Amniotic epithelial cell (primary cell): Measurements from ENCODE around the gene DOK3.

Experiments used
- DNase-seq: peaks from one replicate; pipeline ENCODE4 v3.0.0-alpha.2; 2010; ENCODE audit warnings: low read depth

Gene DOK3

DNA sequence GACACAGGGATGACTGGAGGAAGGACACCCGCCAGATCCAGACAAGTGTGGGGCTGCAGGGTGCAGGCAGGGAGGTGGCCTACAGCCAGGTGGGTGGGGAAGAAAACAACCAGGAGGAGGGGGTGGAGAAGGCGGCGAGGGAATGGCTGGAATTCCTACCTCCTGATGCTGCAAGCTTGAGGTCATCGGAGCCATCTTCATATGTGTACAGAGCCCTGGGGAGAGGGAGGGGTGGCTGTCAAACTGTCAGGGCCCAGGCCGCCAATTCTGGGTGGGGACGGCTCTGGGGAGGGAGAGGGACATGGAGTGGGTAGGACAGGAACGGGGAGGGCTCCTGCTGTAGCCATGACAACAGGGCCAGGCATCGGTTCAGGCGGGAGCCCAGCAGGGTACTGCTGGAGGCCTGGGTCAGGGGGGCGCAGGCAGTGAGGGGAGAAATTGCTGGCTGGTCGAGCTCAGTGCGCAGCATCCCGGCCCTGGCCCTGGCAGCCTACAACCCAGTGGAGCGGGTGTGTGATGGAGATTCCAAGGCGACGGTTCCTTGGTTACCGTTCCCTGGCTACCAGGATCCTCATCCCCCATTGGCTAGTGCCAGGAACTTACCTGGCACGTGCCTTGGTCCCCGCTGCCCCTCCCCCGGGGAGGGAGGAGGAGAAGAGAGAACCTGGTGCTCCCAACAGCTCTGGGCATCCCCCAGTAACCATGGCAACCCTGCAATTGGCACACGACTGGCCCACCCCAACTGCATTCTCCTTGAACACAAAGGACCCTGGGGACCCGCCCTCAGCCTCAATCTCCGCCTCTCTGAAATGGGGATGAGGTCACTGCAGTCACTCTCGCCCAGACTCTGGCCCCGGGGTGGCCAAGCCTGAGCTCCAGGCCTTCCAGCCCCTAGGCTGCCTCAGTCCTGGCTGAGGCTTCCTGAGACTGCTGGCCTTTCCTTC, 40.7 kb downstream of the DOK3 start:
- peak; percentile 68 for DNase-seq

DNA sequence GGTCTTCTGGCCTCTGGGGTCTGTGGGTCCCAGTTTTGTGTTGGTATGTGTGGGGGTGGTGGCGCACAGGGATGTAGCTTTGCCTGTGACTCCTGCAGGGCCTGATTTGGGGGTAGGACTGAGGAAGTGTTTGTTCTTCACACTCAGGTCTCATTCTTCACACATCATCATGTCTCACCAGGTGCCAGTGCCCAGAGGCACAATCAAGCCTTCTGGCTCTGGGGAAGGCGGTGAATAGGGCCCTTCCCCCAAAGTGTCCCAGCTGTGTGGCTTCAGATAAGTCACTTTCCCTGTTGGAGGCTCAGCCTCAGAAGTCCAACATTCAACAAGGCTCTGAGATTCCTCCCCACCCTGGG, 41.3 kb downstream of the DOK3 start:
- no peak for DNase-seq

DNA sequence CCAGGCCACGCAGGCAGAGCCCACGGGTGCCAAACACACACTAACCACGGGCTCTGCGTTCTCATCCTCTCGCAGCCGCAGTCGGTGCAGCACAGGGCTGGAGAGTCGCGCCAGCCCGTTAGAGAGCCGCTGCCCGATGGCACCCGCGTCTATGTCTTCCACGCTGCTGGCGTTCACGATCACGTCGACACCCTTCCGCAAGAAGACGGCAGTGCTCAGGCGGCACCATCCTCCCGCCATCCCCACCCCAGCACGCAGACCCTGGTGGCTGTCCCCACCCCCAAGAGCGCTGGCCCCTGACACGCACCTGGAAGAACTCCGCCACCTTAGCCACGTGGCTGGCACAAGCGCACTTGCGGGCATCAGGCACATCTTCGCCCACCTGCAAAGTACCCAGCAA, 42.2 kb downstream of the DOK3 start:
- no peak for DNase-seq

DNA sequence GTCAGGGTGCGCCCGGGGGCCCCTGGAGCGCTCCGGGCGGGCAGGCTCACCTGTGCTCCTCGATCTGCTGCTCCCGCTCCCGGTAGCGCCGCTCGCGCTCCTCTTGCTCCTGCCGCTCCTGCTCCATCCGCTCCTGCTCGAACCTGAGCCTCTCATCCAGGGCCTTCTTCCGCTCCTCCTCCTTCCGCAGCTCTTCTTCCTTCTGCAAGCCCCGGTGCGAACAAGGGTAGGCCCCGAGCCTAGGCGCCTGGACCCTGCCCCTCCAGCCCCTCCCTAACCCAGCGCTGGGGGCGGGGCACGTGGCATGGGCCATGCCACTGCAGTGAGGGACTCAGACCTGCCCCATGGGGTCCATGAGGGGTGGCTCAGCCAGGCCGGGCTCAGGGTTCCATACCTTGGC, 42.8 kb downstream of the DOK3 start:
- DNase-seq, result no peak

DNA sequence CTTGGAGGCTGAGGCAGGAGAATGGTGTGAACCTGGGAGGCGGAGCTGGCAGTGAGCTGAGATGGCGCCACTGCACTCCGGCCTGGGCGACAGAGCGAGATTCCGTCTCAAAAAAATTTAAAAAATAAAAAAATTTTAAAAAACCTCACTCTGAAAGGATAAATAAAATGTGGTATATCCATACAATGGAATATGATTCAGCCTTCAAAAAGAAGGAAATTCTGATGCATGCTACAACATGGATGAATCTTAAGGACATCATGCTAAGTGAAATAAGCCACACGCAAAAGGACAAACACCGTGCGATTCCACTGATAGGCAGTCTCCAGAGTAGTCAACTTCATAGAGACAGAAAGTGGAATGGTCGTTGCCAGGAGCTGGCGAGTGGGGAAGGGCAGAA, 44.6 kb downstream of the DOK3 start:
- no peak for DNase-seq

DNA sequence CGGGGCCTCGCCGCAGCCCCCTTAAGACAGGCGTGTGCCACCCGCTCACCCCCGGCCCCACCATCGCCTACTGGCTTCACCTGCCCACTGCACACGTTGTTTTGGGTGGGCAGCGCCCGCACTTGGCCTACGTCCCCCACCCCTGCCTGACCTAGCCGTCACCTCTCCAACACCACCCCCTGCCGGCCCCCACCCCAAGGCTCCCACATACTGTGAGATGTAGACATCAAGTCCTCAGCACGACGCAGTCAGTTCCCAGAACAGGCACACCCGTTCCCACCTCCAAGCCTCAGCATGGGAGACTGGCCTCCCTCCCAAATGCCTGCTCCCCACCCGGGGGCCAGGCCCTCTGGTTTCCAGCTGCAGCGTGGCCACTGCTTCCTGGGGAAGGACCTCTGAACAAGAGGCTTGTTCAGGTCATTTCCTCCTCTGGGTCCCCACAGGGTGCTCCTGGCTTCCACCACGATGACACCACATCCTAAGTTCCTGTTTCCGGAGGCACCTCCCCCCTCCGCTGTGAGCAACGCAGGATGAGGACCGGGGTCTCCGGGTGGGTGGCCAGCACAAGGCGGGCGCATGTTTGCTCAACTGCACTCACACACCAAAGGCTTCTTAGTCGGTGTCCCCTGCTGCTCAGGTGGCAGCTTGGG, 47.5 kb downstream of the DOK3 start:
- DNase-seq, result no peak

DNA sequence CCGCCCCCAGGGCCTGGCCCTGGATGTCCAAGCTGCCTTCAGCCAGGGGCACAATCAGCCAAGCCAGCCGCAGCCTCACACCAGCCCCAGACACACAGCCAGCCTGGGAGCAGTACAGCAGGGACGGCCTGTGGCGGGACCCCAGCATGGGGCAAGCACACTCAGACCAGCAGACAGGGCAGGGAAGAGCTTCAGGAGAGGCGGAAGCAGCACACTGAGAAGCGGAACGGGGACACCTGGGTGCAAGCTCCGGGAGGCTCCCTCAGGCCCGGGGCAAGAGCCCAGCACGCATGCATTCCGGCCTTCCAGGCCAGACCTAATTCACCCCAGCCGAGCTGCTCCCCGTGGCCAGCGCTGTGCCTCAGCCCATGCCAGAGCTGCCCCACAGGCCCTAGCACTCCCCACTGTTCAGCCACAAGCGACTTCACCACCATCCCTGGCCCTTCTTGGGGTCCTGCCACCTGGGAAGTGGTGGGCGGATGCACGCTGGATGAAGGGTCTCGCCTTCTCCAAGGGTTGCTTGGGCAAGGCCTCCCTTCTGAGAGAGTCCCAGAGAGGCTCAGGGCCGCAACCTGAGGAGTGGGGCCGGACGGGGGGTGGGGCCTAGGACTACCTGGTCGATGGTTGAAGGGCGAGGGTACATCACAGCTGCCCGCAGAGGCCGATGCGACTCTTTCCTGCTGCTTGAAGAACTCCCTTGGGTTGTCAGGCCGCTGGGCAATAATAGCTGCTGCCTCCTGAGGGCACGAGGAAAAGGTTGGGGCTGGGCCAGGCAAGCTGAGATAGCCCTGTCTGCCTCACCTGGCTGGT, 49.6 kb downstream of the DOK3 start:
- DNase-seq, result no peak

DNA sequence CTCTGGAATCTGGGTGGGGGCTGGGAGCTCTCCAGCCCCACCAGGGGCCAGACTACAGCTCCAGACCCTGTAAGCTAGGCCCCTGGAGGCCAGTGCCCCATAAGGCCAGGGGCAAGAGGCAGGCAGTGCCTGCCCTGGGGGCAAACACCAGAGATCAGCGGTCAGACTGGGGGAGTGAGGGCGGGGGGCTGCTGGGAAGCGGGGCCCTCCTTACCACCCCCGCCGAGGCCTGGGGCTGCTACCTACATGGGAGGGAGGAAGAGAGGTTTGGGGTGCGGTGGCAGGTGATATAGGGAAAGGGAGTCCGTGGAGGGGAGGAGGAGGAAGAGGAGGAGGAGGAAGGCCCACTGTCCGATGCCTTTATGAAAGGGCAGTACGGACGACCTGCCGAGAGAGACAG, 50.3 kb downstream of the DOK3 start:
- no peak for DNase-seq

DNA sequence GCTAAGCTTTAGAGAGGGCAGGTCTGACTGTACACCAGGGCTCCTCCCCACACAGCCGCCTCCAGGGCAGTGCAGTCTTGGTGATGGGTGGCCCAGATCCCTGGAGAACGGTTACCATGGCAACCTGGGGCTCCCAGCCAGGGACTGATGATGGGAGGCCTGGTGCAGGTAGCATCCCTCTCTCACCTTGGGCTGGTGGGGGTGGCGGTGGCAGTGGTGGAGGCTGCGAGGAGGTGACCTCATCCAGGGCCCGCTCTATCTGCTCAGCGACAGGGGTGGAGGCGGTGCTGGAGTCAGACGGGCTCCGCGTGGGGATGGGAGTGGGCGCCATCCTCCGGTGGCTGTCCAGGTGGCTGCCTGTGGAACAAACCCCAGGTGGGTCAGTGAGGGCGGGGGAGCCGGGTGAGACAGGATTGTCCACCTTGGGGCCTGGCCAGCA, 50.7 kb downstream of the DOK3 start:
- DNase-seq, result peak; percentile 40

DNA sequence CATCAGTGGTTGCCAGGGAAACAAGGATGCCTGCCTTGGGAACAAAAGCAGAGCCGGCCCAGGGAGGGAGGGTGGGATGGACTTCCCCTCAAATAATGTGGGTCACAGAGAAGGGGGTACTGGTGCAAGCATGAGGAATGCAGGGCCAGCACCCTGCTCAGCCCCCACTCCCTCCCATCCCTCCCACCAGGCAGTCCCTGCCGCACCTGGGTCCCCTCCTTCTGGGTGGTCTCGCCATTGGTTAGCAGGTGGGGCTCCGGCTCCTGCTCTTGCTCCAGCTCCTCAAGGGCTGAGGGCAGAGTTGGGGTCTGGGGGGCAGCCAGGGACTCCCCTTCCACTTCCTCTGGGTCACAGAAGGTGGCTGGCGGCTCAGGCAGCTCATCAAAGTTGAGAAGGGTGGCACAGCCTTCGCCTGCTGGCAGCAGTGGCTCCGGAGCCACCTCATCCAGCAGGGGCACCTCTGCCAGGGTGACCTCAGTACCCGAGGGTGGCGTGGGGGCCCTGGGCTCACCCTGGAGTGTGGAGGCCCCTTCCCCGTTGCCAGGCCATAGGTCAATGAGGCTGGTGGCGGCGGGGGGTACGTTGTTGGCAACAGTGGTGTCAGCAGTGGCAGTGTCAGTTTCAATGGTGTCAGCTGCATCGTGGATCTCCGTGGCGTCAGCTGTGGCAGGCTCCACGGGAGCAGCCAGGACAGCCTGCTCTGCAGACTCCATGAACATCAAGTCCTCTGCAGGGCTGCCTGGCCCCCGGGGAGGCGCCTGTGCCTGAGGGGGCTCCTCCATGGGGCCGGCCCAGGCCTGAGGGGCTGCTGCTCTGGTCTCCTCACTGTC, 51.6 kb downstream of the DOK3 start:
- no peak for DNase-seq

DNA sequence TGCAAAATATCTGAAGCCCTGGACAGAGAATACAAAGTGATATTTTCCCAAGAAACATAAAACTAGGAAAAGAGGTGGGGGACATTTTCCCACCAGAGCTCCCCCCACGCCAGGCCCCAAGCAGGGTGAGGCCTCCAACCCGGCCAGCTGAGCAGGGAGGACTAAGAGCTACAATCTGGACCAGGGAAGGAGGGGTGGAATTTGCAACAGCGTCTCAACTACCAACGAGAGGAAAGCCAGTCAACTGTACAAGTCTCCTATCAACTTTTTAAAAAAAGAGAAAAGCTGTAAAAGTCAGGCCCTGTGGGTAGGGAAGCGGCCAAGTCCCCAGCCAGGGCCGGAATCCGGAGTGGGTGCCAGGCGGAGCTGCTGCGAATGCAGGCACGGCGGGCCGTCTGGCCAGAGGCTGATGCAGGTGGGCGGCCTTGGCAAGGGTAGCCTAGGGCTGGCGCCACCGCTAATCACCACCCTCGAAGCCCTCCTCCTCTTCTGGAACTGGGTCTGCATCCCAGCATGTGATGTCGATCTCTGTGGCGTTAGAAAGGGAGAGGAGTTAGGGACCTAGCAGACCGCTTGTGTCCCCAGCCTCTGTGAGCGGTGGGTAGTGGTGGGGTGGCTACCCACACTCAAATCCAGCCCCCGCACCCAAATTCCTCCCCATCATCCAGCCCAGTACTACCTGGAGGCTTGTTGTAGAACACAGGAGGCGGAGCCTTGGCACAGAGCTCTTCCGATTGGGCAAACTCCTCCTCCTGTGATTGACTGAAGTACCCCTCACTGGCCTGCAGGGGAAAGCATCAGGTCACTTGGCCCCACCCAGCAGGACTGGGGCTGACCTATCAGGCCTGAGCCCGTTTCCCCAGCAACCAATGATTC, 52.4 kb downstream of the DOK3 start:
- peak; percentile 98 for DNase-seq

DNA sequence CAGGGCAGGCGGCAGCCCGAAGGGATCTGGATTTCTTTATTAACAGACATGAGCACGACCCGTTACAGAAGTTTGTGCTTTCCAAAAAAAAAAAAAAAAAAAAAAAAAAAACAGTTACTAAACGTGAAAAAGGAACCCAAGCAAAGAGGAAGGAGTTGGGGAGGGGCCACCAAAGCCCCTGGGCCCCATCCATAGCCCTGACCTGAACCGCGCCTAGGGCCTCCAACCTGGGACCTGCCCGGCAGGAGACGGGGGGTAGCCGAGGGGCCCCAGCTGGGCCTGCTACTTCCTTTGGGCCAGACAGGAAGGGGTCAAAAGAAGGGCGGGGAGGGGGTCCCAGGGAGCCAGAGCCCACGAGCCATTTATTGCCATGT, 53.0 kb downstream of the DOK3 start:
- no peak for DNase-seq

DNA sequence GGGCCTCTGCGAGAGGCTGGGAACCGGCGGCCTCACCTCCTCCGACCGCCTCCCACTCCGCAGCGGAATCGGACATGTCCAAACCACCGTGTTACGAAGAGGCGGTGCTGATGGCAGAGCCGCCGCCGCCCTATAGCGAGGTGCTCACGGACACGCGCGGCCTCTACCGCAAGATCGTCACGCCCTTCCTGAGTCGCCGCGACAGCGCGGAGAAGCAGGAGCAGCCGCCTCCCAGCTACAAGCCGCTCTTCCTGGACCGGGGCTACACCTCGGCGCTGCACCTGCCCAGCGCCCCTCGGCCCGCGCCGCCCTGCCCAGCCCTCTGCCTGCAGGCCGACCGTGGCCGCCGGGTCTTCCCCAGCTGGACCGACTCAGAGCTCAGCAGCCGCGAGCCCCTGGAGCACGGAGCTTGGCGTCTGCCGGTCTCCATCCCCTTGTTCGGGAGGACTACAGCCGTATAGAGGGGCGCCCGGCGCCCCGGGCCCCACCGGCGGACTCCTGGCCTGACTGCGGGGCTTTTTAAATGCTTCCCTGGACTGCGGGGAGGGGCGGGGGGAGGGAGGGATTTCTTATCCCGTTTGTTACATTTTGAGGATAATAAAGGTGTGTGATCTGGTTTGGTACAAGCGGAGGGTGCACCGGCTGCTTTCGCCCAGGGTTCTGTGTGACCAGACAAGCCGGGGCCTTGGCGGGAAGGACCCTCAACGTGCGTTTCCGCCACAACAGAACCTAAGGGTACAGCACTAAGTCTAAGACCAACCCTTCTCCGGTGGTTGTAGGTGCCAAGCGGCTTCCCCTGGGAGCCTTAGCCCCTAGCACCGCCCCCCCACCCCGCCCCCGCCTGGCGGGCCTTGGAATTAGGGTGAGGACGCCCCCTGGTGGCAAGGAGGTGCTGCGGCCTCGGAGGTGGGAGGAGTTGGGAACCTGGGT, 53.7 kb downstream of the DOK3 start:
- peak; percentile 78 for DNase-seq

DNA sequence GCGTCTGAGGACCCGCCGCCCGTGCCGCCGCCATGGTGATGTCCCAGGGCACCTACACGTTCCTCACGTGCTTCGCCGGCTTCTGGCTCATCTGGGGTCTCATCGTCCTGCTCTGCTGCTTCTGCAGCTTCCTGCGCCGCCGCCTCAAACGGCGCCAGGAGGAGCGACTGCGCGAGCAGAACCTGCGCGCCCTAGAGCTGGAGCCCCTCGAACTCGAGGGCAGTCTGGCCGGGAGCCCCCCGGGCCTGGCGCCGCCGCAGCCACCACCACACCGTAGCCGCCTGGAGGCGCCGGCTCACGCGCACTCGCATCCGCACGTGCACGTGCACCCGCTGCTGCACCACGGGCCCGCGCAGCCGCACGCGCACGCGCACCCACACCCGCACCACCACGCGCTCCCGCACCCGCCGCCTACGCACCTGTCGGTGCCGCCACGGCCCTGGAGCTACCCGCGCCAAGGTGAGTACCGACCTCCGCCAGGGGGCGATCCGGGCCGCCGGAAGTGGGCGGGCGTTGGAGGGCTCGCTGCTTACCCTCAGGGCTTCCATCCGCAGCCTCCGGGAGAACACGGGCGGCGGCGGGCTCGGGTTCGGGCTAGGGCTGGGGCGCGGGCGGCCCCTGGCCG, 54.5 kb downstream of the DOK3 start:
- peak; percentile 40 for DNase-seq

DNA sequence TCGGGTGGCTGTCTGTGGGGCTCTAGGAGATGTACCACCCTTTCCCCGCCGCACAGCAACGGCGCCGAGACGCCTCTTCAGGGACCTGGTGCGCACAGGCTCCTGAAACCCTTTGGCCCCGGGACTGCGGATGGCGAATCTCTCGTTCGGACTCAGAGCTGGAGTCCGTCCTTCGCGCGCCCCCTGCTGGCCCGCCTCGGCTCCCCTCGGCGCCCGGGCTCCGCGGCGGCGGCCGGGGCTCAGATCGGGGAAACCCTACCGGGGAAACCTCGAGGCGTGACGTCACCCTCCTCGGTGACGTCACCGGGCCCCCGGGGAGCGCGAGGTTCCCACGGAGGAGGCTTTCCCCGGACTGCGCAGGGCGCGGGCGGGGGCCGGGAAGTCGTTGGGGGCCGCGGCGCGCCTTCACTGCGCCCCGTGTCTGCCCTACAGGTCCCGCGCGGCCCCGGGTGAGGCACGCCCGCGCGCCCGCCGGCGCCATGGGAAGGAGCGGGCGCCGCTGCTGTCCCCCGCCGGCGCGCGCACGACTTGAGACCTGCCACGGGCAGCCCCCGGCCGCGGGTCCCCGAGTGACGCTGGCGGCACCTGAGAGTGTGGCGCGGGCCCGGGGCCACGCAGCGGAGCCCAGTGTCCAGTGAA, 55.1 kb downstream of the DOK3 start:
- DNase-seq, result peak; percentile 71

DNA sequence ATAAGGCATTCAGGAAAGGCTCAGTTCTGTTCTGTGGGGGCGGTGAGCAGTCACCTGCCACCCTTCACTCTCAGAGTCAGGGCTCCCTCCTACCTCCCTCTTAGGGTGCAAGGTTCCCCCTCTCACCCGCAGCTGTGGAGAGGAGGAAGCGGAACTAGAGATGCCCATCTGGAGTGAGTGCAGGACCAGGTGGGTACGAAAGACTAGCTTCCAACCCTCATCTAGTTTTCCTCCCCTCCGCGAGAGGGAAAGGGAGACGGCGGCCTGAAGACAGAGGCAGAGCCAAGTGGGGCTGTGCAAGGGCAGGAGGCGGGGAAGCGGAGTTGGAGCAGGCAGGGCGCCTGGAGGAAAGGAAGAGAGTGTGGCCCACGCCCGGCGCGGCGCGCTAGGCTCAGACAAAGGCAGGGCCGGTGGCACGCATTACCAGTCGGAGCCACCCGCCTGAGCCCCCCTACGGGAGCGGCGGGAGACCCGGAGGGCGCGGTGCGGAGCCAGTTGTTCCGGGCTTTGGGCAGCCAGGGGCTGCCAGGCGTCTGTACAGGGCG, 55.7 kb downstream of the DOK3 start:
- DNase-seq, result no peak

DNA sequence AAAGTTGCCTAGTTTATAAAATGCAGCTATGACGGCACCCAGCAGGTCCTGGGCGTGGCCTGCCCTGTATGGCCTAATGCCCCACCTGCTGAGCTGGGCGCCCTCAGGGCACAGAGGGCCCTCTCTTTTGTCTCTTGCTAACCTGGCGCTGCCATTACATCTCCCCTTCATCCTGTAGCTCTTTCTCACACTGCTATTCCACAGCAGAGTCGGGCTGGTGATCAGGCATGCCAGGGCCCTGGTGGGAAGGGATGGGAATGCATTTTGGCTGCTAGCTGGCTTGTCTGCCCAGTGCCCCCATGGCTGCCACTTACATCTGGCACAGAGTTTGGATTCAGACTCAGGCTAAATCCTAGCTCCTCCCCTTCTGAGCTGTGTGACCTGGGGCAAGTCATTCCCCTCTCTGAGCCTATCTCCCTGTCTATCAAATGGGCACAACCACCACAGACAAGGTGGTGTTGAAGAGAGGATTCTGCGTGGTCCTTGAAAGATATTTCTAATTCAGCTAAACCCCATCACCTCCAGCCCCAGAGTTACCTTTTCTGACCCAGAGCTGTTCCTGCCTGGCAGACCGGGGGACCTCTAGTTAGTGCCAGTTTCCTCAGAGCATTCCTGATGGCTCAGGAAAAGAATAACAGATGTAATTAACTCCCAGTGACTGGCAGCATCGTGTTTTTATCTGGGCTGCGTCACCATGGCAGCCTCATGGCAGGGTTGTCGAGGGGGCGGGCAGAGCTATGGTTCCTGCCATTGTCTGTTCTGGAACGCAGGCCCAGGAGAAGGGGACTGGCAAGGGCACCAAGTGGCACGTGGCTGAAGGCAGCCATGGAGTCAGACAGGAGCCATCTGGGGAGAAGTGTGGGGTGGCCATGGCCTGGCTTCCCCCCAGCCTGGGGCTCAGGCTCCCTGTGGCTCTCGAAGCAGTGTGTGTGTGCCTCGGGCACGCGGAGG, 56.7 kb downstream of the DOK3 start:
- no peak for DNase-seq
